ENCODE measurements around the gene PLCXD1.

Gene PLCXD1

DNA sequence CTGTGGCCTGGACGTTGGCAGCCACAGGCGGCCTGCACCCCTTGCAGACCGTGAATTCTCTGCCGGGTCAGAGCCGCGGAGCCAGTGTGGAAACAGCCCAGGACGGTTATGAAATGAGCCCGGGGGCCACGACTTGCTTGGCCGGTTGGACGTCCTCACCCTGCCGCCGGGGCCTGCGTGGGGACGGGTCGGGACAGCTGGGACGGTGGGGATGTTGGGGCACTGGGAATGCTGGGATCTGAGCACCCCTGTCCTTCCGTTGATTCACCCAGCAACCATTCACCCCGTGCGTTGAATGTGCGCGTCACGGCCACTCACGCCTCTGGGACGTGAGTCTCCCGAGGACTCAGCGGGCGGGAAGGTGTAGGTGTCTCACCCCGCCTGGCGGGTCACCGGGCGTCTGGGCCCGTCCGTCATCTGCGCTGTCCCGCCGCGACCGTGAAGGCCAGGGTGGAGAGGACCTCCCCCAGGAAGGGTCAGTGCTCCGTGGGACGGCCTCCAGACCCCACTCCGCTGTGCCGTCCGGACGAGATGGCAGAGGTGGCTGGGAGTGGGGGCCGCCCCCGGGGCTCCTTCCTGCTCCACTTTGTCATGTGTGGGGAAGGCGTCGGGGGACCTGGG is 4.5 kb upstream of the PLCXD1 start:
- TF ChIP-seq YY1 (IDR thresholded peaks at IDR 0.05; ENCODE audit: low read depth), result no peak
- TF ChIP-seq CEBPB (IDR thresholded peaks at IDR 0.05), result no peak

DNA sequence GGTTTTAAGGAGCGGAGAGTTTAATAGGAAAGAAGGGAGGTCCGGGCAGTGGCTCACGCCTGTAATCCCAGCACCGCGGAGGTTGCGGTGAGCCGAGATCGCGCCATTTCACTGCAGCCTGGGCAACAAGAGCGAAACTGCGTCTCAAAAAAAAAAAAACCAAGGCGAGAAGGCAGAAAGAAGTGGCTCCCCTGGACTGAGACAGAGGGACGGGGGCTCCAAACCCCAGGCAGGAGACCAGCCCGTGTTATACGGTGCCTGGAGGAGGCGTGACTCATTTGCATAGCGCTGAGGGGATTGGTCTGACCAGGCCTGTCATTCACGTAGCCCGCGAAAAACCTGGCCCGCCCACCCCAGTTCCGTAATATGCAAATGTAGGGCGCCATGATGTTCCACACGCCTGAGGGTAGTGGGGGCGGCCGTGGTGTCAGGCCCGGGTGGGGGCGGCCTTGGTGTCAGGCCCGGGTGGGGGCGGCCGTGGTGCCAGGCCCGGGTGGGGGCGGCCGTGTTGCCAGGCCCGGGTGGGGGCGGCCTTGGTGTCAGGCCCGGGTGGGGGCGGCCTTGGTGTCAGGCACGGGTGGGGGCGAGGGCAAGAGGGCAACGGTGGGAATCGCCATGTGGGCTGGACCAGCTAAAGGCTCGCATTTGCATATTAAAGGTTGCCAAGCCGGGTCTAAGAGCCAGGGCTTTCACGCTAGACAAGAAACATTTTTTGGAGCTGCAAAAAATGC is 2.1 kb downstream of the PLCXD1 start:
- no peak for TF ChIP-seq YY1 (IDR thresholded peaks at IDR 0.05; ENCODE audit: low read depth)

DNA sequence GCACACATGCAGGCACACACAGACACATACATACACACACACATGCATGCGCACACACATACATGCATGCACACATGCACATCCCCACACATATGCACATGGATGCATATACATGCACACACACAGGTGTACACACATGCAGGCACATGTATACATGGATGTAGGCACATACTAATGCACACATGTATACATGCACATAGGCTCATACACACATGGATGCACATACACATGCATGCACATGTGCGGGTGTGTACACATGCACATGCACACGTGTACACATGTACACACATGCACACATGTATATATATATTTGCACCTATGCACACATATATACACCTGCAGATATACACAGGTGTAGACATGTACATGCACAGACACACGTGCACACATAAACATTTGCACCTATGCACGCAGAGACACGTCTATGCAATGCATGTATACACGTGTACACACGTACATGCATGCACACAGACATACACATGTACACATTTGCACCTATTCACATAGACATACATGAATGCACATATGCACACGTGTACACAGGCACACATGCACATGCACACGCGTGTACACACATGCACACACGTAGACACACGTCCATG is 4.0 kb downstream of the PLCXD1 start:
- TF ChIP-seq EP300 (IDR thresholded peaks at IDR 0.05; ENCODE audit: borderline replicate concordance) (no peak), CEBPB (IDR thresholded peaks at IDR 0.05) (no peak), ZBTB7A (IDR thresholded peaks at IDR 0.05; ENCODE audit: low read depth) (no peak), YY1 (IDR thresholded peaks at IDR 0.05; ENCODE audit: low read depth) (no peak), TAF1 (IDR thresholded peaks at IDR 0.05; ENCODE audit: low read depth) (no peak), RAD21 (IDR thresholded peaks at IDR 0.05; ENCODE audit: low read depth) (no peak), NFIC (IDR thresholded peaks at IDR 0.05) (no peak), EGR1 (IDR thresholded peaks at IDR 0.05) (no peak)
- TF ChIP-seq, protein P1, sequence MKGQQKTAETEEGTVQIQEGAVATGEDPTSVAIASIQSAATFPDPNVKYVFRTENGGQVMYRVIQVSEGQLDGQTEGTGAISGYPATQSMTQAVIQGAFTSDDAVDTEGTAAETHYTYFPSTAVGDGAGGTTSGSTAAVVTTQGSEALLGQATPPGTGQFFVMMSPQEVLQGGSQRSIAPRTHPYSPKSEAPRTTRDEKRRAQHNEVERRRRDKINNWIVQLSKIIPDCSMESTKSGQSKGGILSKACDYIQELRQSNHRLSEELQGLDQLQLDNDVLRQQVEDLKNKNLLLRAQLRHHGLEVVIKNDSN (IDR thresholded peaks at IDR 0.05), result no peak
- TF ChIP-seq, protein P2, sequence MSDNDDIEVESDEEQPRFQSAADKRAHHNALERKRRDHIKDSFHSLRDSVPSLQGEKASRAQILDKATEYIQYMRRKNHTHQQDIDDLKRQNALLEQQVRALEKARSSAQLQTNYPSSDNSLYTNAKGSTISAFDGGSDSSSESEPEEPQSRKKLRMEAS (IDR thresholded peaks at IDR 0.05), result no peak
- TF ChIP-seq, protein P3, sequence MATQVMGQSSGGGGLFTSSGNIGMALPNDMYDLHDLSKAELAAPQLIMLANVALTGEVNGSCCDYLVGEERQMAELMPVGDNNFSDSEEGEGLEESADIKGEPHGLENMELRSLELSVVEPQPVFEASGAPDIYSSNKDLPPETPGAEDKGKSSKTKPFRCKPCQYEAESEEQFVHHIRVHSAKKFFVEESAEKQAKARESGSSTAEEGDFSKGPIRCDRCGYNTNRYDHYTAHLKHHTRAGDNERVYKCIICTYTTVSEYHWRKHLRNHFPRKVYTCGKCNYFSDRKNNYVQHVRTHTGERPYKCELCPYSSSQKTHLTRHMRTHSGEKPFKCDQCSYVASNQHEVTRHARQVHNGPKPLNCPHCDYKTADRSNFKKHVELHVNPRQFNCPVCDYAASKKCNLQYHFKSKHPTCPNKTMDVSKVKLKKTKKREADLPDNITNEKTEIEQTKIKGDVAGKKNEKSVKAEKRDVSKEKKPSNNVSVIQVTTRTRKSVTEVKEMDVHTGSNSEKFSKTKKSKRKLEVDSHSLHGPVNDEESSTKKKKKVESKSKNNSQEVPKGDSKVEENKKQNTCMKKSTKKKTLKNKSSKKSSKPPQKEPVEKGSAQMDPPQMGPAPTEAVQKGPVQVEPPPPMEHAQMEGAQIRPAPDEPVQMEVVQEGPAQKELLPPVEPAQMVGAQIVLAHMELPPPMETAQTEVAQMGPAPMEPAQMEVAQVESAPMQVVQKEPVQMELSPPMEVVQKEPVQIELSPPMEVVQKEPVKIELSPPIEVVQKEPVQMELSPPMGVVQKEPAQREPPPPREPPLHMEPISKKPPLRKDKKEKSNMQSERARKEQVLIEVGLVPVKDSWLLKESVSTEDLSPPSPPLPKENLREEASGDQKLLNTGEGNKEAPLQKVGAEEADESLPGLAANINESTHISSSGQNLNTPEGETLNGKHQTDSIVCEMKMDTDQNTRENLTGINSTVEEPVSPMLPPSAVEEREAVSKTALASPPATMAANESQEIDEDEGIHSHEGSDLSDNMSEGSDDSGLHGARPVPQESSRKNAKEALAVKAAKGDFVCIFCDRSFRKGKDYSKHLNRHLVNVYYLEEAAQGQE (IDR thresholded peaks at IDR 0.05; ENCODE audit: low read depth), result no peak

DNA sequence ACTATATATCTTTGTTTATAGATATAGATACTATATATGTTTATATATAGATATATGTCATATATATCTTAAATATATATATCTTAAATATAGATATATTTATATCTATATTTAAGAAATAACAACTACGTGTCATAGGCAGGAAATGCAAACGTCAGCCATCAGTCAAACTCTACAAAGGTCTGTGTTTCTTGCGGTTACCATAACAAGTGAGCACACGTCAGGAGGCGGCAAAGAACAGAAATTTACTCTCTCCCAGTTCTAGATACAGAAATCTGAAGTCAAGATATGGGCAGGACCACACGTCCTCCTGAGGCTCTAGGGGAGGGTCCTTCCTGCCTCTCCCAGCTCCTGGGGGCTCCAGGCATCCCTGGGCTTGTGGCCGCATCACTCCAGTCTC is 6.5 kb downstream of the PLCXD1 start:
- TF ChIP-seq ZBTB7A (IDR thresholded peaks at IDR 0.05; ENCODE audit: low read depth) (no peak), CEBPB (IDR thresholded peaks at IDR 0.05) (no peak), TCF12 (IDR thresholded peaks at IDR 0.05; ENCODE audit: low read depth) (no peak), CREB1 (IDR thresholded peaks at IDR 0.05; ENCODE audit: low read depth) (no peak), TEAD4 (IDR thresholded peaks at IDR 0.05) (no peak), NFIC (IDR thresholded peaks at IDR 0.05) (no peak), EP300 (IDR thresholded peaks at IDR 0.05; ENCODE audit: borderline replicate concordance) (no peak), EGR1 (IDR thresholded peaks at IDR 0.05) (no peak), TAF1 (IDR thresholded peaks at IDR 0.05; ENCODE audit: low read depth) (no peak), RAD21 (IDR thresholded peaks at IDR 0.05; ENCODE audit: low read depth) (no peak), YY1 (IDR thresholded peaks at IDR 0.05; ENCODE audit: low read depth) (no peak), FOXM1 (IDR thresholded peaks at IDR 0.05; ENCODE audit: borderline replicate concordance, low read depth) (no peak)
- TF ChIP-seq, protein P2 (IDR thresholded peaks at IDR 0.05), result no peak
- TF ChIP-seq, protein P3 (IDR thresholded peaks at IDR 0.05; ENCODE audit: low read depth), result no peak

DNA sequence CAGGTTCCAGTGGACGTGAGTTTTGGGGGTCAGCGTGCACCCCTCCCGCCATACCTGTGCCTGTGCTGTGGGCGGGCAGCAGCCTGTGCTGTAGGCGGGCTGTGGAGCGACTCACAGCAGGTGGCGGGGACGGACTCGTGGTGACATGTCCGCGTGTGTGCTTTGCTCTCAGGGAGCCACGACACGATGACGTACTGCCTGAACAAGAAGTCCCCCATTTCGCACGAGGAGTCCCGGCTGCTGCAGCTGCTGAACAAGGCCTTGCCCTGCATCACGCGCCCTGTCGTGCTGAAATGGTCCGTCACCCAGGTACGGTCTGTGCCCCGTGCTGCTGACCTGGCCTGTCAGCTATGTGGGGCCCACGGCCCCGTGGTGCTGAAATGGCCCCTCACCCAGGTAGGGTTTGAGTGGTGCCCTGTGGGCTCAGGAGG is 7.4 kb downstream of the PLCXD1 start:
- TF ChIP-seq ZBTB7A (IDR thresholded peaks at IDR 0.05; ENCODE audit: low read depth) (no peak), EGR1 (IDR thresholded peaks at IDR 0.05) (no peak), CEBPB (IDR thresholded peaks at IDR 0.05) (no peak), FOXM1 (IDR thresholded peaks at IDR 0.05; ENCODE audit: borderline replicate concordance, low read depth) (no peak), YY1 (IDR thresholded peaks at IDR 0.05; ENCODE audit: low read depth) (no peak), TCF12 (IDR thresholded peaks at IDR 0.05; ENCODE audit: low read depth) (no peak), RAD21 (IDR thresholded peaks at IDR 0.05; ENCODE audit: low read depth) (no peak), TEAD4 (IDR thresholded peaks at IDR 0.05) (no peak), CREB1 (IDR thresholded peaks at IDR 0.05; ENCODE audit: low read depth) (no peak), NFIC (IDR thresholded peaks at IDR 0.05) (no peak), EP300 (IDR thresholded peaks at IDR 0.05; ENCODE audit: borderline replicate concordance) (no peak), TAF1 (IDR thresholded peaks at IDR 0.05; ENCODE audit: low read depth) (no peak)
- TF ChIP-seq, protein P3 (IDR thresholded peaks at IDR 0.05; ENCODE audit: low read depth), result no peak
- TF ChIP-seq, protein P2 (IDR thresholded peaks at IDR 0.05), result no peak
- TF ChIP-seq, protein P1 (IDR thresholded peaks at IDR 0.05), result no peak
